ENCODE results near the gene RNU1-2.
"Not testable (repeated sequence)": the region's sequence is repeated elsewhere in the genome, so short reads cannot be mapped to it uniquely, and the experiment has no call there.

Gene RNU1-2

GRCh38 chr1:16931206-16931934 is 35.6 kb downstream of the RNU1-2 start:
- not testable (repeated sequence) for H3K4me3 ChIP-seq (replicated peaks; ENCODE audit: insufficient read depth, low read length); H3K27me3 ChIP-seq (ENCODE audit: insufficient read depth, poor library complexity, severe bottlenecking); DNase-seq (ENCODE audit: low read depth in 1 of 2, low spot score in 1 of 2); H3K27ac ChIP-seq (replicated peaks)

DNA sequence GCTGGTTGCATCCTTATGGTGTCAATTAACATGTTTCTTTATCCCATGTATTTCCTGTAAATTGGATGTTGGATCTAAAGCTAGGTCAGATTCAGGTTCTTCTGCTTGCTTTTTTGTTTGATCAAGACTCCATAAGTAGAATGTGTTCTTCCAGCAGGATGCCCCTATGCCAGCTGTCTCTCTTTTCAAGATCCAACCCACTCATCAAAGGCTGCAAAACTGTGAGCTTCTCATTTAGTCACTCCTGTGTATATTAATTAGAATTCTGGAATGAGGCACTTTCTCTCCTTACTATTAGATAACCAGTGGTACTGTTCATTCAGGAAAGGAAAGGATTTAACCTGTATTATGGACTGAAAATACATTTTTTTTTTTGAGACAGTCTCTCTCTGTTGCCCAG is 38.2 kb downstream of the RNU1-2 start:
- H3K27ac ChIP-seq (replicated peaks); DNase-seq (ENCODE audit: low read depth in 1 of 2, low spot score in 1 of 2); H3K27me3 ChIP-seq (ENCODE audit: insufficient read depth, poor library complexity, severe bottlenecking); H3K4me3 ChIP-seq (replicated peaks; ENCODE audit: insufficient read depth, low read length): not testable (repeated sequence)

GRCh38 chr1:16936580-16936979 is 40.8 kb downstream of the RNU1-2 start:
- H3K27ac ChIP-seq (replicated peaks); H3K27me3 ChIP-seq (ENCODE audit: insufficient read depth, poor library complexity, severe bottlenecking); H3K4me3 ChIP-seq (replicated peaks; ENCODE audit: insufficient read depth, low read length); DNase-seq (ENCODE audit: low read depth in 1 of 2, low spot score in 1 of 2): not testable (repeated sequence)

DNA sequence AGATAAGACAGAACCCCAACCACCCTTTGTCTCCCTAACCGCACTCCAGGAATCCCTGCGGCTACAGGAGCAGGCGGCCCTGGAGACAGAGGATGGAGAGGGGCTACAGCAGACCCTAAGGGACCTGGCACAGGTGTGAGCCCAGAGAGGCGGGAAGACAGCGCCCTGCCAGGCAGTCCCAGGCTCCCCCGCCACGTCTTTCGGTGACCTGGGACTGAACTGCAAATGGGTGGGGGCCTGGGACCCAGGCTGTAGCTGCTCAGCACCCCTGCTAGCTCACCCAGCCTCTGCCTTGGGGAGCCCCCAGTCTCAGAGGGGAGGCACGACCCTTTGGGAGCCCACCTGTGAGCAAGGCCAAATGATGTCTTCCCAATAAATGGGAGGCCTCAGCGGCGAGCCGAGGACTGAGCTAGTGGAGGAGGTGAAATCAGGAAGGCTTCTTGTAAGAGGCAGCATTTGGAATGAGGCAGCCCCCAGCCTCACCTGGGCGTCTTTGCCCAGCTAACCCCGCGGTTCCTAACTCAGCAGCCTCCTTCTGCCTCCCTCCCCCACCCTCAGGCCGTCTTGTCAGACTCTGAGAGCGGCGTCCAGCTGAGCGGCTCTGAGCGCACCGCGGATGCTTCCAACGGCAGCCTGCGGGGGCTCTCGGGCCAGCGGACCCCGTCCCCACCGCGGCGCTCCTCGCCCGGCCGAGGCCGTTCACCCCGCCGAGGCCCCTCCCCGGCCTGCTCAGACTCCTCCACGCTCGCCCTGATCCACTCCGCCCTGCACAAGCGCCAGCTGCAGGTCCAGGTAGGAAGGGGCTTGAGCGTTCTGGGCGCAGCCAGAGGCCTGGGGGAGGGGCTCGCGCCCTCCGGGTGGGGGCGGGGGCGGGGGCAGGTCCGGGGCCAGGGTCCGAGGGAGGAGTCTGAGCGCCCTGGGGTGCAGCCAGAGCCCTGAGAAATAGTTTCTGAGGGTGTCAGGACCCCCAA is 42.9 kb downstream of the RNU1-2 start:
- TF ChIP-seq, protein P1, sequence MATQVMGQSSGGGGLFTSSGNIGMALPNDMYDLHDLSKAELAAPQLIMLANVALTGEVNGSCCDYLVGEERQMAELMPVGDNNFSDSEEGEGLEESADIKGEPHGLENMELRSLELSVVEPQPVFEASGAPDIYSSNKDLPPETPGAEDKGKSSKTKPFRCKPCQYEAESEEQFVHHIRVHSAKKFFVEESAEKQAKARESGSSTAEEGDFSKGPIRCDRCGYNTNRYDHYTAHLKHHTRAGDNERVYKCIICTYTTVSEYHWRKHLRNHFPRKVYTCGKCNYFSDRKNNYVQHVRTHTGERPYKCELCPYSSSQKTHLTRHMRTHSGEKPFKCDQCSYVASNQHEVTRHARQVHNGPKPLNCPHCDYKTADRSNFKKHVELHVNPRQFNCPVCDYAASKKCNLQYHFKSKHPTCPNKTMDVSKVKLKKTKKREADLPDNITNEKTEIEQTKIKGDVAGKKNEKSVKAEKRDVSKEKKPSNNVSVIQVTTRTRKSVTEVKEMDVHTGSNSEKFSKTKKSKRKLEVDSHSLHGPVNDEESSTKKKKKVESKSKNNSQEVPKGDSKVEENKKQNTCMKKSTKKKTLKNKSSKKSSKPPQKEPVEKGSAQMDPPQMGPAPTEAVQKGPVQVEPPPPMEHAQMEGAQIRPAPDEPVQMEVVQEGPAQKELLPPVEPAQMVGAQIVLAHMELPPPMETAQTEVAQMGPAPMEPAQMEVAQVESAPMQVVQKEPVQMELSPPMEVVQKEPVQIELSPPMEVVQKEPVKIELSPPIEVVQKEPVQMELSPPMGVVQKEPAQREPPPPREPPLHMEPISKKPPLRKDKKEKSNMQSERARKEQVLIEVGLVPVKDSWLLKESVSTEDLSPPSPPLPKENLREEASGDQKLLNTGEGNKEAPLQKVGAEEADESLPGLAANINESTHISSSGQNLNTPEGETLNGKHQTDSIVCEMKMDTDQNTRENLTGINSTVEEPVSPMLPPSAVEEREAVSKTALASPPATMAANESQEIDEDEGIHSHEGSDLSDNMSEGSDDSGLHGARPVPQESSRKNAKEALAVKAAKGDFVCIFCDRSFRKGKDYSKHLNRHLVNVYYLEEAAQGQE (IDR thresholded peaks at IDR 0.05; ENCODE audit: insufficient replicate concordance, low read depth) = no peak
- TF ChIP-seq GABPA (IDR thresholded peaks at IDR 0.05; ENCODE audit: low read depth) = no peak
- no peak for TF ChIP-seq POLR2AphosphoS5 (IDR thresholded peaks at IDR 0.05; ENCODE audit: low read depth)
- TF ChIP-seq SPI1 (IDR thresholded peaks at IDR 0.05; ENCODE audit: borderline replicate concordance, low read depth) = no peak
- TF ChIP-seq, protein P2, sequence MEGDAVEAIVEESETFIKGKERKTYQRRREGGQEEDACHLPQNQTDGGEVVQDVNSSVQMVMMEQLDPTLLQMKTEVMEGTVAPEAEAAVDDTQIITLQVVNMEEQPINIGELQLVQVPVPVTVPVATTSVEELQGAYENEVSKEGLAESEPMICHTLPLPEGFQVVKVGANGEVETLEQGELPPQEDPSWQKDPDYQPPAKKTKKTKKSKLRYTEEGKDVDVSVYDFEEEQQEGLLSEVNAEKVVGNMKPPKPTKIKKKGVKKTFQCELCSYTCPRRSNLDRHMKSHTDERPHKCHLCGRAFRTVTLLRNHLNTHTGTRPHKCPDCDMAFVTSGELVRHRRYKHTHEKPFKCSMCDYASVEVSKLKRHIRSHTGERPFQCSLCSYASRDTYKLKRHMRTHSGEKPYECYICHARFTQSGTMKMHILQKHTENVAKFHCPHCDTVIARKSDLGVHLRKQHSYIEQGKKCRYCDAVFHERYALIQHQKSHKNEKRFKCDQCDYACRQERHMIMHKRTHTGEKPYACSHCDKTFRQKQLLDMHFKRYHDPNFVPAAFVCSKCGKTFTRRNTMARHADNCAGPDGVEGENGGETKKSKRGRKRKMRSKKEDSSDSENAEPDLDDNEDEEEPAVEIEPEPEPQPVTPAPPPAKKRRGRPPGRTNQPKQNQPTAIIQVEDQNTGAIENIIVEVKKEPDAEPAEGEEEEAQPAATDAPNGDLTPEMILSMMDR (IDR thresholded peaks at IDR 0.05; ENCODE audit: insufficient read depth, low read length) = no peak

DNA sequence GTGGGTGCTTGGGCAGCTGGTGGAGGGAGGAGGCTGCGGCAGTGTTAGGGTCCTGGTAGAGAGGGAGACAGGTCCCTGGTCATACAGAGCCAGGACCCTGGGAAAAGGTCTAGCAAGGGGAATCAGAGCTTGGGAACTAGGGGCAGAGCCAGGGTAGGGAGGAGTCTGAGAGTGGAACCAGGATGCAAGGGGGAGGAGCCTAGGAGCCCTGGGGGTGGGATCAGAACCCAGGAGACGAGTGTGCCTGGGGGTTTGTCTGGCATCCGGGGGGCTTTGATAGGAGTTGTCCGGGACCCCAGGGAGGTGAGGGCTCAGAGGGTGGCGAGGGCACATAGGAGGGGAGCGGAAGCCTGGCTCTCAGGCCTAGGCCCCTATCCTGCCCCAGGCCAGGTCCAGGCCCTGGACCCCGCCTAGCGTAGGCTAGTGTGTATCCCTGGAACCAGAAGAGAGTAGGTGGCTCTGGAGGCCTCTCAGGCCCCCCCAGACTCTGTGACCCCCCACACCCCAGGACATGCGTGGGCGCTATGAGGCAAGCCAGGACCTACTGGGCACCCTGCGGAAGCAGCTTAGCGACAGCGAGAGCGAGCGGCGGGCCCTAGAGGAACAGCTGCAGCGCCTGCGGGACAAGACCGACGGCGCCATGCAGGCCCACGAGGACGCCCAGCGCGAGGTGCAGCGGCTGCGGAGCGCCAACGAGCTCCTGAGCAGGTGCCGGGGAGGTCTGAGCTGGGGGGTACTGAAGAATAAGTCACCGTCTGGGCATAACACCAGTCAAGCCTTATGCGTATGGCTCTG is 43.8 kb downstream of the RNU1-2 start:
- H3K4me3 ChIP-seq (replicated peaks; ENCODE audit: insufficient read depth, low read length); DNase-seq (ENCODE audit: low read depth in 1 of 2, low spot score in 1 of 2): not testable (repeated sequence)

More for the DNA sequence above, 42.9 kb downstream of the RNU1-2 start:
- H3K27ac ChIP-seq (replicated peaks) = no peak overlapping the region
- no peaks in the 10 kb centered on the region for H3K27me3 ChIP-seq (ENCODE audit: insufficient read depth, poor library complexity, severe bottlenecking)
- H3K4me3 ChIP-seq (replicated peaks; ENCODE audit: insufficient read depth, low read length) = no peak overlapping the region
- no peak for DNase-seq (ENCODE audit: low read depth in 1 of 2, low spot score in 1 of 2)

GRCh38 chr1:16944038-16944437 is 48.3 kb downstream of the RNU1-2 start:
- TF ChIP-seq POLR2AphosphoS5 (IDR thresholded peaks at IDR 0.05; ENCODE audit: low read depth) (no peak), GABPA (IDR thresholded peaks at IDR 0.05; ENCODE audit: low read depth) (no peak), SPI1 (IDR thresholded peaks at IDR 0.05; ENCODE audit: borderline replicate concordance, low read depth) (no peak)
- TF ChIP-seq, protein P2 (IDR thresholded peaks at IDR 0.05; ENCODE audit: insufficient read depth, low read length) = no peak
- TF ChIP-seq, protein P1 (IDR thresholded peaks at IDR 0.05; ENCODE audit: insufficient replicate concordance, low read depth) = no peak
- DNase-seq (ENCODE audit: low read depth in 1 of 2, low spot score in 1 of 2) = no peak
- H3K4me3 ChIP-seq (replicated peaks; ENCODE audit: insufficient read depth, low read length) = no peak overlapping the region

More for the DNA sequence above, 43.8 kb downstream of the RNU1-2 start:
- not testable (repeated sequence) for H3K27me3 ChIP-seq (ENCODE audit: insufficient read depth, poor library complexity, severe bottlenecking); H3K27ac ChIP-seq (replicated peaks)

DNA sequence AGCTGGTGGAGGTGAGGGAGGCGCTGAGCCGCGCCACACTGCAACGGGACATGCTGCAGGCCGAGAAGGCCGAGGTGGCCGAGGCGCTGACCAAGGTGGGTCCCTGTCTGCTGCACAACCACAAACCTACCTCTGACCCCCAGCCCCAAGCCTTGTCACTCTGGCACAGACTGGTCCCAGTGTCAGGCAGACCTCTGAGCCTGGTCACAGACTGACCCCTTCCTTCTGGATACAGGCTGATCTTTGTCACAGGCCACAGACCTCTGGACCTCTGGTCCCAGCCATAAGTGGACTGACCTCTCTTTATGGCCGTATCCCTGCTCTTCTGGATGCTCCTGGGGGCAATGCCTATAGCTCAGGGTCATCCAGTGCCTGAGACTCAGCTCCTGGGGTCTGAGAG is 49.7 kb downstream of the RNU1-2 start:
- DNase-seq (ENCODE audit: low read depth in 1 of 2, low spot score in 1 of 2); H3K4me3 ChIP-seq (replicated peaks; ENCODE audit: insufficient read depth, low read length); H3K27ac ChIP-seq (replicated peaks): not testable (repeated sequence)

More at GRCh38 chr1:16944038-16944437, 48.3 kb downstream of the RNU1-2 start:
- no peaks in the 10 kb centered on the region for H3K27me3 ChIP-seq (ENCODE audit: insufficient read depth, poor library complexity, severe bottlenecking)
- H3K27ac ChIP-seq (replicated peaks) = no peak overlapping the region

More for the DNA sequence above, 49.7 kb downstream of the RNU1-2 start:
- H3K27me3 ChIP-seq (ENCODE audit: insufficient read depth, poor library complexity, severe bottlenecking) = not testable (repeated sequence)
